IPS-18a (cell line): ENCODE data around the gene ZFP57.
"Not testable (repeated sequence)": the region's sequence is repeated elsewhere in the genome, so short reads cannot be mapped to it uniquely, and the experiment has no call there.

Source experiments
- H3K27ac ChIP-seq: one replicate; pipeline ENCODE4 v1.5.1; 2013; ENCODE audit warnings: low read length
- H3K27me3 ChIP-seq: one replicate; pipeline ENCODE4 v1.6.1; 2013; ENCODE audit warnings: mild to moderate bottlenecking, low read length; ENCODE audit not compliant: control insufficient read depth, insufficient read depth
- H3K36me3 ChIP-seq: one replicate; pipeline ENCODE4 v1.6.1; 2013; ENCODE audit warnings: low read depth, low read length; ENCODE audit not compliant: control insufficient read depth
- H3K4me1 ChIP-seq: one replicate; pipeline ENCODE4 v1.6.1; 2013; ENCODE audit warnings: low read depth, low read length; ENCODE audit not compliant: control insufficient read depth
- H3K4me3 ChIP-seq: one replicate; pipeline ENCODE4 v1.5.1; 2013; ENCODE audit warnings: low read length
- H3K9ac ChIP-seq: one replicate; pipeline ENCODE4 v1.6.1; 2013; ENCODE audit warnings: mild to moderate bottlenecking, low read length, moderate library complexity
- H3K9me3 ChIP-seq: one replicate; pipeline ENCODE4 v1.6.1; 2013; ENCODE audit warnings: low read depth, low read length; ENCODE audit not compliant: control insufficient read depth

The ZFP57 gene

GRCh38 chr6:29681811-29682210 lies 859 bp upstream of the ZFP57 start:
- Histone ChIP-seq H3K9ac (no peak overlapping the region), H3K4me3 (no peak overlapping the region), H3K36me3 (no peaks in the 10 kb centered on the region), H3K9me3 (no peaks in the 10 kb centered on the region), H3K27me3 (no peaks in the 10 kb centered on the region), H3K27ac (no peak overlapping the region), H3K4me1 (peaks cover 14% of the 10 kb centered on the region)

GRCh38 chr6:29680416-29680815 lies 536 bp downstream of the ZFP57 start:
- Histone ChIP-seq H3K27me3 (no peaks in the 10 kb centered on the region), H3K4me1 (peaks cover 17% of the 10 kb centered on the region), H3K36me3 (no peaks in the 10 kb centered on the region), H3K9ac (no peak overlapping the region), H3K4me3 (no peak overlapping the region), H3K27ac (no peak overlapping the region), H3K9me3 (no peaks in the 10 kb centered on the region)

GRCh38 chr6:29679962-29680361 lies 990 bp downstream of the ZFP57 start:
- no peak overlapping the region for H3K27ac ChIP-seq
- peaks cover 17% of the 10 kb centered on the region for H3K4me1 ChIP-seq
- H3K9me3 ChIP-seq = no peaks in the 10 kb centered on the region
- no peaks in the 10 kb centered on the region for H3K36me3 ChIP-seq
- no peak overlapping the region for H3K9ac ChIP-seq
- no peaks in the 10 kb centered on the region for H3K27me3 ChIP-seq
- H3K4me3 ChIP-seq = no peak overlapping the region

GRCh38 chr6:29678114-29678513 lies 2.8 kb downstream of the ZFP57 start:
- peaks cover 7% of the 10 kb centered on the region for H3K4me1 ChIP-seq
- no peaks in the 10 kb centered on the region for H3K9me3 ChIP-seq
- H3K4me3 ChIP-seq = no peak overlapping the region
- H3K9ac ChIP-seq = no peak overlapping the region
- H3K27me3 ChIP-seq = no peaks in the 10 kb centered on the region
- H3K27ac ChIP-seq = no peak overlapping the region
- H3K36me3 ChIP-seq = no peaks in the 10 kb centered on the region

- peaks cover 7% of the 10 kb centered on the region for H3K4me1 ChIP-seq
- no peak overlapping the region for H3K9ac ChIP-seq
- no peaks in the 10 kb centered on the region for H3K27me3 ChIP-seq
- H3K9me3 ChIP-seq = no peaks in the 10 kb centered on the region
- H3K27ac ChIP-seq = no peak overlapping the region
- H3K4me3 ChIP-seq = no peak overlapping the region
- no peaks in the 10 kb centered on the region for H3K36me3 ChIP-seq
Measured at GRCh38 chr6:29676981-29677601, 3.9 kb downstream of the ZFP57 start.

- H3K9me3 ChIP-seq = no peaks in the 10 kb centered on the region
- H3K27ac ChIP-seq = no peak overlapping the region
- H3K36me3 ChIP-seq = no peaks in the 10 kb centered on the region
- peaks cover 8% of the 10 kb centered on the region for H3K27me3 ChIP-seq
- H3K9ac ChIP-seq = no peak overlapping the region
- H3K4me3 ChIP-seq = no peak overlapping the region
- peaks cover 7% of the 10 kb centered on the region for H3K4me1 ChIP-seq
Measured at GRCh38 chr6:29675561-29675960, 5.4 kb downstream of the ZFP57 start.

- Histone ChIP-seq H3K4me1 (peaks cover 7% of the 10 kb centered on the region), H3K36me3 (no peaks in the 10 kb centered on the region), H3K9me3 (no peaks in the 10 kb centered on the region), H3K27ac (no peak overlapping the region), H3K27me3 (peaks cover 8% of the 10 kb centered on the region), H3K9ac (no peak overlapping the region), H3K4me3 (no peak overlapping the region)
Measured at GRCh38 chr6:29674008-29674407, 6.9 kb downstream of the ZFP57 start.

- H3K27ac ChIP-seq = no peak overlapping the region
- H3K36me3 ChIP-seq = no peaks in the 10 kb centered on the region
- H3K9ac ChIP-seq = no peak overlapping the region
Measured at GRCh38 chr6:29673161-29673560, 7.8 kb downstream of the ZFP57 start.

GRCh38 chr6:29672116-29672515 lies 8.8 kb downstream of the ZFP57 start:
- H3K36me3 ChIP-seq, H3K27ac ChIP-seq, H3K4me3 ChIP-seq, H3K9ac ChIP-seq, H3K9me3 ChIP-seq: not testable (repeated sequence)
- H3K4me1 ChIP-seq = peaks cover 20% of the 10 kb centered on the region
- peaks cover 21% of the 10 kb centered on the region for H3K27me3 ChIP-seq

More at GRCh38 chr6:29673161-29673560, 7.8 kb downstream of the ZFP57 start:
- Histone ChIP-seq H3K27me3 (peaks cover 14% of the 10 kb centered on the region), H3K9me3 (no peaks in the 10 kb centered on the region), H3K4me3 (no peak overlapping the region), H3K4me1 (peaks cover 11% of the 10 kb centered on the region)

- no peak overlapping the region for H3K9ac ChIP-seq
Measured at GRCh38 chr6:29671026-29671425, 9.9 kb downstream of the ZFP57 start.

GRCh38 chr6:29667158-29667557 lies 13.8 kb downstream of the ZFP57 start:
- H3K4me3 ChIP-seq = peak overlapping the region; percentile 20
- H3K27ac ChIP-seq = peak overlapping the region; percentile 43
- H3K4me1 ChIP-seq = peaks cover 42% of the 10 kb centered on the region
- peak overlapping the region; percentile 10 for H3K9ac ChIP-seq
- H3K27me3 ChIP-seq = peaks cover 21% of the 10 kb centered on the region
- no peaks in the 10 kb centered on the region for H3K36me3 ChIP-seq
- no peaks in the 10 kb centered on the region for H3K9me3 ChIP-seq

More at GRCh38 chr6:29671026-29671425, 9.9 kb downstream of the ZFP57 start:
- Histone ChIP-seq H3K4me3 (no peak overlapping the region), H3K9me3 (no peaks in the 10 kb centered on the region), H3K4me1 (peaks cover 26% of the 10 kb centered on the region), H3K36me3 (no peaks in the 10 kb centered on the region), H3K27me3 (peaks cover 21% of the 10 kb centered on the region), H3K27ac (no peak overlapping the region)

GRCh38 chr6:29666826-29667130 lies 14.2 kb downstream of the ZFP57 start:
- no peaks in the 10 kb centered on the region for H3K36me3 ChIP-seq
- peak overlapping the region; percentile 20 for H3K4me3 ChIP-seq
- peak overlapping the region; percentile 10 for H3K9ac ChIP-seq
- peaks cover 21% of the 10 kb centered on the region for H3K27me3 ChIP-seq
- peak overlapping the region; percentile 43 for H3K27ac ChIP-seq
- H3K4me1 ChIP-seq = peaks cover 42% of the 10 kb centered on the region
- no peaks in the 10 kb centered on the region for H3K9me3 ChIP-seq
